GM12873 (cell line): ENCODE data around the gene INO80E.
A peak's percentile ranks its signal among the peaks of the same experiment; 100 is the strongest.

ENCODE experiments used
- TF ChIP-seq, protein P1 (sequence below): IDR thresholded peaks from 2 replicates; pipeline ENCODE4 v1.5.1; 2012; ENCODE audit warnings: low read depth, mild to moderate bottlenecking, moderate library complexity, low read length, control low read depth; ENCODE audit not compliant: insufficient read depth; ENCODE audit errors: missing control alignments

INO80E gene

GRCh38 chr16:30028438-30029076 lies 32.5 kb downstream of the INO80E start:
- TF ChIP-seq, protein P1, sequence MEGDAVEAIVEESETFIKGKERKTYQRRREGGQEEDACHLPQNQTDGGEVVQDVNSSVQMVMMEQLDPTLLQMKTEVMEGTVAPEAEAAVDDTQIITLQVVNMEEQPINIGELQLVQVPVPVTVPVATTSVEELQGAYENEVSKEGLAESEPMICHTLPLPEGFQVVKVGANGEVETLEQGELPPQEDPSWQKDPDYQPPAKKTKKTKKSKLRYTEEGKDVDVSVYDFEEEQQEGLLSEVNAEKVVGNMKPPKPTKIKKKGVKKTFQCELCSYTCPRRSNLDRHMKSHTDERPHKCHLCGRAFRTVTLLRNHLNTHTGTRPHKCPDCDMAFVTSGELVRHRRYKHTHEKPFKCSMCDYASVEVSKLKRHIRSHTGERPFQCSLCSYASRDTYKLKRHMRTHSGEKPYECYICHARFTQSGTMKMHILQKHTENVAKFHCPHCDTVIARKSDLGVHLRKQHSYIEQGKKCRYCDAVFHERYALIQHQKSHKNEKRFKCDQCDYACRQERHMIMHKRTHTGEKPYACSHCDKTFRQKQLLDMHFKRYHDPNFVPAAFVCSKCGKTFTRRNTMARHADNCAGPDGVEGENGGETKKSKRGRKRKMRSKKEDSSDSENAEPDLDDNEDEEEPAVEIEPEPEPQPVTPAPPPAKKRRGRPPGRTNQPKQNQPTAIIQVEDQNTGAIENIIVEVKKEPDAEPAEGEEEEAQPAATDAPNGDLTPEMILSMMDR, result no peak

DNA sequence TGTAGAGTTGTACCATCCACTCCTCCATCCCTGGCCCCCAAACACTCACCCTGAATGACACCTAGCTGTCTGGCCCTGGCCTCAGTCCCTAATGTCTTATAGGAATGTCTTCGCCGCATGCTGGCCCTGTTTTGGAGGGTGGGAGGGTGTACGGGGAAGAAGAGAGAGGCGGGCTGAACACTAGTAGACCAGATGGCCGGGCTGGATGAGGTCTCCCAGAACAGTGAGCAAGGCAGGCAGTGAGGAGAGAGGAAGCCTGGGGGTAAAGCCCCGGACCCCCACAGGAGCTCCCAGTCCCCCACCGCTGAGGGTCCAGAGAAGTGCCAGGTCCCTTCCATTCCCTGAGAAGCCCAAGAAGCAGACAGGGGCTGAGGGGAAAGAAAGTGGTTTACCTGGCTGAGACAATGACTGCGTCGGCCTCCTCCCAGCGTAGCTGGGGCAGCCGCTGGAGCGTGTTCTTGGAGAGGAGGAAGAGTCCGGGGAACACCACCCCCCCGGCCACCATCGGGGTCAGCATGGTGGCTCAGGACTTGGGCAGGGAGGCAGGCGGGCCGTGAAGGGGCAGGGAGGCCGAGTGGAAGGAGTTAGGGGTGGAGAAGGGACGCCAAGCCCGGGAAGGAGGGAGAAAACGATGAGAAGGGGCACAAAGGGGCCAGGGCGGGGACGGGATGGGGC lies 34.1 kb downstream of the INO80E start:
- TF ChIP-seq, protein P1, result no peak

- TF ChIP-seq, protein P1, result no peak
These were observed 34.9 kb downstream of the INO80E start, which contains the start of gene TLCD3B for GRCh38 chr16:30030841-30031413. Gene TLCD3B (minus strand): TSS chr16:30031271. CDS start chr16:30030527, 744 bp downstream.

DNA sequence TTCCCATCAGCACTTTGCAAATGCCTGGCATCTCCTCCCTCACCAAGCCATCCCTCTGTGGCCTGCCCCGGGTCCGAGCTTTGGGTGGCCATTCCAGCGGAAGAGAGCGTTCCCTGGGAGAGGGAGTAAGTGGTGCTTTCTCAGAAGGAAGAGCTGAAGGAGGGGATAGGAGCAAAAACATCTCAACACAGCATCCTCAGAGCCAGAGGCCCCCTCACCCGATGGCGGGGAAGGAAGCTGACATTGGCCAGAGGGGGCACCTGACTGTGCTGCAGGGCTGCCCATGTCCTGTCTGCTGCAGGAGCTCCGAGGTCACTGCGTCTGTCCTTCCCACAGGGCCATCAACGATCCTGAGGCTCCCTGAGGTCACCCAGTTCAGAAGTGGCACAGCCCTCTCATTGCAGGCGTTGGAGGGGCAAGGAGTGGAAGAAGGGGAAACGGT lies 35.5 kb downstream of the INO80E start:
- TF ChIP-seq, protein P1, result no peak

DNA sequence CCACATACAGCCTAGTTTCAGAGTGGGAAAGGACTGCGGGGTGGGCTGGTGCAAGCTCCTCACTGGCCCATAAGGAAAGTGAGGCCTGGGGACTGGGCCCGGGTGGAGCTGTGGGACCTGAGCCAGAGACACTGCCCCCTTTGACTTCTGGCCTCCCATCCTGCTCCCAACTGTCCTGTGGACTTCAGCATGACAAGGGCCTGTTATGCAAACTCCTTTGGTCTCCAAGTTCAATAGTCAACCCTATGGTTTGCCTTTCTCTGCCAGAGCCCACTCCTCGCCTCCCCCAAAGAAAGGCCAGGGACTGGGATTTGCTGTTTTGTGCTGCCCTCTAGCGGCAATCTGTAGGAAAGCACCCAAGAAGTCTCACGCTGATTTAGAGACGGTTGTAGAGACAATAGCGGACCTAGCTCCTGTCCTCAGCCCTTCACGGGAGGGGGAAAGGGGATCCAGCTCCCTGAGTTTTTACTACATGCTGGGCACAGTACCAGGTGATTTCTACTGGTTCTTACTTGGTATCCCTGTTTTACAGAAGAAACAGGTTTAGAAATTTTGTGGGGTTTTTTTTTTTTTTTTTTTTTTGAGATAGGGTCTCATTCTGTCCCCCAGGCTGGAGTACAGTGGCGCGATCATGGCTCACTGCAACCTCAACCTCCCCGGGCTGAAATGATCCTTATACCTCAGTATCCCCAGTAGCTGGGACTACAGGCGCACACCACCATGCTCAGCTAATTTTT lies 36.2 kb downstream of the INO80E start:
- TF ChIP-seq, protein P1, result peak; percentile 85

GRCh38 chr16:30033270-30033669 lies 37.2 kb downstream of the INO80E start:
- TF ChIP-seq, protein P1, result no peak

DNA sequence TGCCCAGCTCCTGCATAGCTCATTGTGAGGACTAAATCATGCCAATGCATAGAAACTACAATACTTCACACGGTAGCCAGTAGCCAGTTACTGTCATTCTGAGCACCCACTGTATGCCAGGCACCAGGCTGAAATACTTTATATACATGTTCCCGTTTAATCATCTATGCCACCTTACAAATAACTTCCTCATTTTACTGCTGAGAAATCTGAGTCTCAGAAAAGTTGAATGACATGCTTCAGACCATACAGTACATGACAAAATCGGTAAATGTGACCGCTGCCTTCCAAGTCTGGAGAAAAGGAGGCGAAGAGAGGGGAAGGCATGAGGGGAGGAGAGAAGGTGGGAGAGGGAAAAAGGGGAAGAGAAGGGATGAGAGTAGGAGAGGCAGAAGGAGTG lies 44.2 kb downstream of the INO80E start:
- TF ChIP-seq, protein P1, result no peak
